PC-9 (cell line): ENCODE results near the gene LAMTOR5. TPM values are rescaled to one million over a fixed set of nuclear protein-coding genes. Genes with fewer than 3 reads are reported as not detected.

Experiments
- BruUV-seq: library from RNA; stranded (reverse); fragments of 400-500 nt; replicated peaks from 2 replicates; lab custom pipeline; 2021; lab: Mats Ljungman, UMichigan
- CTCF ChIA-PET: fragments of 300-600 bp; sonication (Branson Sonifier 250); formaldehyde crosslinking; loops from one replicate; lab custom pipeline; 2022; ENCODE audit warnings: antibody characterized with exemption; lab: Charles Lee
- POLR2A ChIA-PET: fragments of 300-600 bp; sonication (Branson Sonifier 250); formaldehyde crosslinking; loops from one replicate; lab custom pipeline; 2022; ENCODE audit warnings: antibody characterized with exemption; ENCODE audit not compliant: unreplicated experiment; lab: Charles Lee
- DNase-seq, 2 experiments: peaks; one replicate each; pipeline versions ENCODE4 v3.0.0 to v3.0.0-alpha.2; 2015 to 2022; ENCODE audit warnings: mixed read lengths in 1 of 2
- H2AFZ ChIP-seq: fragments of 200-600 bp; sonication (generic); 2 replicates; pipeline ENCODE4 v1.8.1; 2017; ENCODE audit warnings: antibody characterized with exemption
- H3F3A ChIP-seq: fragments of 200-600 bp; sonication (generic); 2 replicates; pipeline ENCODE4 v1.8.1; 2017; ENCODE audit warnings: antibody characterized with exemption, mild to moderate bottlenecking, low read depth; ENCODE audit not compliant: insufficient read depth
- H3K27ac ChIP-seq: fragments of 200-600 bp; sonication (generic); 2 replicates; pipeline ENCODE4 v1.6.1; 2016; ENCODE audit warnings: mixed run types
- H3K27me3 ChIP-seq: fragments of 200-600 bp; sonication (generic); 2 replicates; pipeline ENCODE4 v1.6.1; 2016; ENCODE audit warnings: low read depth, mixed run types; ENCODE audit not compliant: insufficient read depth
- H3K36me3 ChIP-seq: fragments of 200-600 bp; sonication (generic); 2 replicates; pipeline ENCODE4 v1.6.1; 2016; ENCODE audit warnings: low read depth, mixed run types
- H3K4me1 ChIP-seq: fragments of 200-600 bp; sonication (generic); replicated peaks from 2 replicates; pipeline ENCODE4 v1.6.1; 2016; ENCODE audit warnings: mixed run types; ENCODE audit not compliant: insufficient read depth
- H3K4me2 ChIP-seq: fragments of 200-600 bp; sonication (generic); 2 replicates; pipeline ENCODE4 v1.6.1; 2017; ENCODE audit warnings: mixed run types
- H3K4me3 ChIP-seq: fragments of 200-600 bp; sonication (generic); 2 replicates; pipeline ENCODE4 v1.6.1; 2016; ENCODE audit warnings: mixed run types
- H3K79me2 ChIP-seq: fragments of 200-600 bp; sonication (generic); 2 replicates; pipeline ENCODE4 v1.6.1; 2017; ENCODE audit warnings: low read depth, mixed run types
- H3K9me2 ChIP-seq: fragments of 200-600 bp; sonication (generic); 2 replicates; pipeline ENCODE4 v1.8.1; 2017; ENCODE audit warnings: mild to moderate bottlenecking; ENCODE audit not compliant: insufficient read depth
- H3K9me3 ChIP-seq: fragments of 200-600 bp; sonication (generic); 2 replicates; pipeline ENCODE4 v1.8.1; 2016; ENCODE audit warnings: low read depth; ENCODE audit not compliant: insufficient read depth
- H4K20me1 ChIP-seq: fragments of 200-600 bp; sonication (generic); 2 replicates; pipeline ENCODE4 v1.8.1; 2017; ENCODE audit not compliant: insufficient read depth
- CTCF ChIP-seq: fragments of 200-600 bp; sonication (generic); conservative IDR thresholded peaks from 2 replicates; pipeline ENCODE4 v1.6.1; 2017; ENCODE audit warnings: mixed run types, antibody characterized with exemption, mild to moderate bottlenecking, moderate library complexity
- EZH2 ChIP-seq: fragments of 200-600 bp; sonication (generic); IDR thresholded peaks from 2 replicates; pipeline ENCODE4 v1.8.0; 2017; ENCODE audit warnings: antibody characterized with exemption, low read depth
- intact Hi-C: fragments of 100-400 bp; cut with micrococcal nuclease; formaldehyde crosslinking; loops from one replicate; pipeline ENCODE4 v1.10.0; 2022; ENCODE audit not compliant: unreplicated experiment
- total RNA-seq: library from RNA; stranded (reverse); gene quantifications from 2 replicates; pipeline ENCODE4 v1.2.3, GENCODE V29; 2021

LAMTOR5 gene
- total RNA-seq, 1 experiment from 2014 or later = 140 TPM

- TF ChIP-seq EZH2 (no peak), CTCF (no peak)
- intact Hi-C loops = no loop called here
- Histone ChIP-seq H3K9me2 (no peaks in the 10 kb centered on the region), H3F3A (peaks cover 45% of the 10 kb centered on the region), H3K4me3 (no peak overlapping the region), H4K20me1 (peaks cover 23% of the 10 kb centered on the region; the same call in 1 of the 2 replicates), H3K4me2 (peak overlapping the region; percentile 42), H2AFZ (no peak overlapping the region), H3K27me3 (no peaks in the 10 kb centered on the region), H3K9me3 (no peaks in the 10 kb centered on the region), H3K36me3 (peaks cover 32% of the 10 kb centered on the region), H3K27ac (peak overlapping the region; percentile 46), H3K4me1 (peaks cover 46% of the 10 kb centered on the region), H3K79me2 (peaks cover 89% of the 10 kb centered on the region)
- no TSS peak for BruUV-seq
- ChIA-PET CTCF (no interaction called here), POLR2A (no interaction called here)
- DNase-seq = peak; percentile 29 to 100
Measured at GRCh38 chr1:110356379-110356778, 51.1 kb downstream of the LAMTOR5 start.

- intact Hi-C loops = no loop called here
Measured at GRCh38 chr1:110355321-110355720, 52.2 kb downstream of the LAMTOR5 start.

More at GRCh38 chr1:110355321-110355720, 52.2 kb downstream of the LAMTOR5 start:
- H3K27ac ChIP-seq = peak overlapping the region; percentile 46
- peaks cover 54% of the 10 kb centered on the region for H3K4me1 ChIP-seq
- H2AFZ ChIP-seq = no peak overlapping the region
- no TSS peak for BruUV-seq
- peaks cover 22% of the 10 kb centered on the region for H4K20me1 ChIP-seq
- no peak for DNase-seq
- ChIA-PET POLR2A (no interaction called here), CTCF (no interaction called here)
- peaks cover 91% of the 10 kb centered on the region for H3K79me2 ChIP-seq
- no peaks in the 10 kb centered on the region for H3K9me2 ChIP-seq
- H3K27me3 ChIP-seq = no peaks in the 10 kb centered on the region
- H3K36me3 ChIP-seq = peaks cover 41% of the 10 kb centered on the region
- H3K4me2 ChIP-seq = peak overlapping the region; percentile 42; the same call in 1 of the 2 replicates
- H3F3A ChIP-seq = peaks cover 45% of the 10 kb centered on the region
- TF ChIP-seq CTCF (no peak), EZH2 (no peak)
- no peaks in the 10 kb centered on the region for H3K9me3 ChIP-seq
- no peak overlapping the region for H3K4me3 ChIP-seq

Other genes starting within 250 kb of the LAMTOR5 start
- gene KCNC4, start 197.4 kb downstream of the LAMTOR5 start, total RNA-seq = 8.6 and 9.4 TPM in 2 replicates
- gene RBM15, start 68.3 kb downstream of the LAMTOR5 start, total RNA-seq = 42.7 and 43.1 TPM in 2 replicates
- gene SLC16A4, start 16.7 kb downstream of the LAMTOR5 start, total RNA-seq = 24.6 and 32.7 TPM in 2 replicates
- not detected in 2 replicates for gene PROK1, start 43.5 kb upstream of the LAMTOR5 start, total RNA-seq
- gene KCNA10, start 111.5 kb upstream of the LAMTOR5 start, total RNA-seq = not detected in 2 replicates
- not detected in 2 replicates for gene KCNA2, start 198.7 kb upstream of the LAMTOR5 start, total RNA-seq